Bronchial epithelial cell (primary cell): Measurements from ENCODE around the gene DNAJB6. TPM values are rescaled to one million over a fixed set of nuclear protein-coding genes. Genes with fewer than 3 reads are reported as not detected.

Source experiments
- DNase-seq: peaks from one replicate; pipeline ENCODE4 v3.0.0-alpha.2; 2010; ENCODE audit warnings: low read depth
- FAIRE-seq: peaks from 2 replicates; lab custom pipeline; 2011; peaks lifted over from hg19 to GRCh38; lab: Jason Lieb, UNC
- H3K27me3 ChIP-seq: 2 replicates; pipeline ENCODE4 v1.5.1; 2011; ENCODE audit warnings: low read length; ENCODE audit not compliant: control insufficient read depth, insufficient read depth
- H3K36me3 ChIP-seq: 2 replicates; pipeline ENCODE4 v1.5.1; 2011; ENCODE audit warnings: low read length; ENCODE audit not compliant: control insufficient read depth, insufficient read depth
- H3K4me3 ChIP-seq: 2 replicates; pipeline ENCODE4 v1.5.1; 2011; ENCODE audit warnings: mild to moderate bottlenecking, low read depth, low read length, control low read depth
- total RNA-seq: library from RNA; depleted of rRNA; stranded (reverse); fragments of >200 nt; gene quantifications from 2 replicates; pipeline ENCODE4 v1.2.1, GENCODE V29; 2014
- TF ChIP-seq, protein P1 (sequence below): IDR thresholded peaks from 2 replicates; pipeline ENCODE4 v1.5.1; 2011; ENCODE audit warnings: mild to moderate bottlenecking, moderate library complexity, low read length, control low read depth, inconsistent platforms; ENCODE audit not compliant: insufficient read depth, severe bottlenecking

The DNAJB6 gene
- total RNA-seq, 1 donor from 2014 or later: 87.9 TPM

- H3K36me3 ChIP-seq: peaks cover 13% of the 10 kb centered on the region
- DNase-seq: no peak
- H3K27me3 ChIP-seq: no peaks in the 10 kb centered on the region
- TF ChIP-seq, protein P1, sequence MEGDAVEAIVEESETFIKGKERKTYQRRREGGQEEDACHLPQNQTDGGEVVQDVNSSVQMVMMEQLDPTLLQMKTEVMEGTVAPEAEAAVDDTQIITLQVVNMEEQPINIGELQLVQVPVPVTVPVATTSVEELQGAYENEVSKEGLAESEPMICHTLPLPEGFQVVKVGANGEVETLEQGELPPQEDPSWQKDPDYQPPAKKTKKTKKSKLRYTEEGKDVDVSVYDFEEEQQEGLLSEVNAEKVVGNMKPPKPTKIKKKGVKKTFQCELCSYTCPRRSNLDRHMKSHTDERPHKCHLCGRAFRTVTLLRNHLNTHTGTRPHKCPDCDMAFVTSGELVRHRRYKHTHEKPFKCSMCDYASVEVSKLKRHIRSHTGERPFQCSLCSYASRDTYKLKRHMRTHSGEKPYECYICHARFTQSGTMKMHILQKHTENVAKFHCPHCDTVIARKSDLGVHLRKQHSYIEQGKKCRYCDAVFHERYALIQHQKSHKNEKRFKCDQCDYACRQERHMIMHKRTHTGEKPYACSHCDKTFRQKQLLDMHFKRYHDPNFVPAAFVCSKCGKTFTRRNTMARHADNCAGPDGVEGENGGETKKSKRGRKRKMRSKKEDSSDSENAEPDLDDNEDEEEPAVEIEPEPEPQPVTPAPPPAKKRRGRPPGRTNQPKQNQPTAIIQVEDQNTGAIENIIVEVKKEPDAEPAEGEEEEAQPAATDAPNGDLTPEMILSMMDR: no peak
- no peak for FAIRE-seq
- no peak overlapping the region for H3K4me3 ChIP-seq
These were observed 21.9 kb downstream of the DNAJB6 start for GRCh38 chr7:157358753-157359096.

DNA sequence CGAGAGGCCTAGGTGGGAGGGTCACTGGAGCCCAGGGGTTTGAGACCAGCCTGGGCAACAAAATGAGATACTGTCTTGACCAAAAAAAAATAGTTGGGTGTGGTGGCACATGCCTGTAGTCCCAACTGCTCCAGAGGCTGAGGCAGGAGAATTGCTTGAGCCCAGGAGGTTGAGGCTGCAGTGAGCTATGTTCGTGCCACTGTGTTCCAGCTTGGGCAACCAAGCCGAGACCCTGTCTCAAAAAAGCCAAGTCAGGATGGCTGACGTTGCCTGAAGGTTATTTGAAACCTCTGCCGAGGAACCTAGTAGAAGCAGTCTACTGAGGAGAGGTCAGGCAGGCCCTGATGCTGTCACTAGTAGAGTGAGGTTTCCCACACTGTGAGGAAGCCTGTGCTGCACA, 22.8 kb downstream of the DNAJB6 start:
- DNase-seq: no peak
- Histone ChIP-seq H3K36me3 (peaks cover 19% of the 10 kb centered on the region), H3K4me3 (no peak overlapping the region), H3K27me3 (no peaks in the 10 kb centered on the region)
- no peak for FAIRE-seq
- TF ChIP-seq, protein P1: no peak

- Histone ChIP-seq H3K27me3 (no peaks in the 10 kb centered on the region), H3K36me3 (peaks cover 28% of the 10 kb centered on the region), H3K4me3 (no peak overlapping the region)
- DNase-seq (no peak), FAIRE-seq (no peak)
- TF ChIP-seq, protein P1: no peak
These were observed 23.8 kb downstream of the DNAJB6 start for GRCh38 chr7:157360483-157361025.

GRCh38 chr7:157361537-157361936, 24.7 kb downstream of the DNAJB6 start:
- peaks cover 31% of the 10 kb centered on the region for H3K36me3 ChIP-seq

DNA sequence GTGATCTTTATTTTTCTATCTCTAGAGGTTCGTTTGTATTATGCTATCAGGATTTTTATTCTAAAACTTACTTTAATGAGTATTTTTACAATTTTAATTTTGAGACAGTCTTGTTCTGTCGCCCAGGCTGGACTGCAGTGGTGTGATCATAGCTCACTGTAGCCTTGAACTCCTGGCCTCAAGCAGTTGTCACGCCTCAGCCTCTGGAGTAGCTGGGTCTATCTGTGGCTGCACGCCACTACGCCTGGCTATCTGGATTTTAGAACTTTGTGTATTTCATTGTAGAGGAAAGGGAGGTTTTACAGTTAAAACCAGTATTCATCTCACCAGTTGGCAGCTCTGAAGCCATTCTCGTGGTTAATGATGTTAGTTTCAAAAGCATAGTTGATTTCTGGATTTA, 25.9 kb downstream of the DNAJB6 start:
- TF ChIP-seq, protein P1: no peak

More at GRCh38 chr7:157361537-157361936, 24.7 kb downstream of the DNAJB6 start:
- no peak for FAIRE-seq
- H3K27me3 ChIP-seq: no peaks in the 10 kb centered on the region
- no peak for DNase-seq
- TF ChIP-seq, protein P1: no peak
- no peak overlapping the region for H3K4me3 ChIP-seq

GRCh38 chr7:157366722-157367121, 29.9 kb downstream of the DNAJB6 start:
- TF ChIP-seq, protein P1: no peak

More for the DNA sequence above, 25.9 kb downstream of the DNAJB6 start:
- no peak for FAIRE-seq
- Histone ChIP-seq H3K27me3 (no peaks in the 10 kb centered on the region), H3K36me3 (peaks cover 37% of the 10 kb centered on the region), H3K4me3 (no peak overlapping the region)
- DNase-seq: no peak

More at GRCh38 chr7:157366722-157367121, 29.9 kb downstream of the DNAJB6 start:
- H3K4me3 ChIP-seq: no peak overlapping the region
- FAIRE-seq (no peak), DNase-seq (no peak)
- H3K27me3 ChIP-seq: no peaks in the 10 kb centered on the region
- peaks cover 46% of the 10 kb centered on the region for H3K36me3 ChIP-seq
